CD8-positive, alpha-beta memory T cell (primary cell): Measurements from ENCODE around the gene UCK2. TPM values are rescaled to one million over a fixed set of nuclear protein-coding genes. Genes with fewer than 3 reads are reported as not detected.

Experiments
- CTCF ChIA-PET: fragments of 350-600 bp; sonication (Branson Sonifier 250); formaldehyde crosslinking; loops from one replicate; lab custom pipeline; 2021; ENCODE audit warnings: antibody characterized with exemption; lab: Charles Lee
- POLR2A ChIA-PET: fragments of 350-600 bp; sonication (Branson Sonifier 250); formaldehyde crosslinking; loops from one replicate; lab custom pipeline; 2021; ENCODE audit warnings: antibody characterized with exemption; lab: Charles Lee
- DNase-seq, 5 donors: peaks; one replicate each; pipeline versions ENCODE4 v3.0.0 to v3.0.0-alpha.2; 2020 to 2022; ENCODE audit warnings: mixed read lengths in 1 of 5
- H3K27ac ChIP-seq: one replicate; pipeline ENCODE4 v1.7.0; 2013; ENCODE audit warnings: low read depth, mild to moderate bottlenecking, low read length, moderate library complexity
- H3K27me3 ChIP-seq: 2 replicates; pipeline ENCODE4 v1.7.0; 2013; ENCODE audit warnings: low read length, mild to moderate bottlenecking; ENCODE audit not compliant: insufficient read depth, poor library complexity, severe bottlenecking
- H3K36me3 ChIP-seq: 2 replicates; pipeline ENCODE4 v1.7.0; 2013; ENCODE audit warnings: mild to moderate bottlenecking, low read length, moderate library complexity; ENCODE audit not compliant: insufficient read depth
- H3K4me1 ChIP-seq: 2 replicates; pipeline ENCODE4 v1.7.0; 2013; ENCODE audit warnings: mild to moderate bottlenecking, low read length, moderate library complexity; ENCODE audit not compliant: insufficient read depth
- H3K4me3 ChIP-seq: 2 replicates; pipeline ENCODE4 v1.7.0; 2013; ENCODE audit warnings: mild to moderate bottlenecking, low read length
- H3K9me3 ChIP-seq: 2 replicates; pipeline ENCODE4 v1.7.0; 2013; ENCODE audit warnings: mild to moderate bottlenecking, low read length
- H3K27ac Mint-ChIP-seq, 8 donors: one replicate each; pipeline ENCODE4 v1.8.0; 2020 to 2021; ENCODE audit warnings: mixed read lengths in 8 of 8, mild to moderate bottlenecking in 6 of 8, inconsistent platforms in 3 of 8, moderate library complexity in 3 of 8
- H3K27me3 Mint-ChIP-seq, 2 donors: one replicate each; pipeline ENCODE4 v1.8.0; 2020 to 2021; ENCODE audit warnings: mixed read lengths in 2 of 2, mild to moderate bottlenecking in 1 of 2, moderate library complexity in 1 of 2
- H3K36me3 Mint-ChIP-seq, 3 donors: one replicate each; pipeline ENCODE4 v1.8.0; 2020 to 2021; ENCODE audit warnings: mixed read lengths in 3 of 3, inconsistent platforms in 1 of 3, mild to moderate bottlenecking in 1 of 3
- H3K4me1 Mint-ChIP-seq, 3 donors: one replicate each; pipeline ENCODE4 v1.8.0; 2020 to 2021; ENCODE audit warnings: mixed read lengths in 3 of 3, inconsistent platforms in 1 of 3, mild to moderate bottlenecking in 1 of 3
- H3K4me3 Mint-ChIP-seq, 7 donors: one replicate each; pipeline ENCODE4 v1.8.0; 2020 to 2021; ENCODE audit warnings: mixed read lengths in 7 of 7, mild to moderate bottlenecking in 6 of 7, moderate library complexity in 4 of 7, inconsistent platforms in 2 of 7
- H3K9me3 Mint-ChIP-seq, 5 donors: one replicate each; pipeline ENCODE4 v1.8.0; 2020 to 2022; ENCODE audit warnings: mixed read lengths in 5 of 5, mild to moderate bottlenecking in 3 of 5, moderate library complexity in 2 of 5, inconsistent platforms in 1 of 5
- polyA plus RNA-seq: library from polyadenylated mRNA; unstranded; fragments of 300-500 nt; fragmentation: Illumina TruSeq; gene quantifications from one replicate; pipeline ENCODE4 v1.2.3, GENCODE V29; 2021
- total RNA-seq, 2 experiments: library from RNA; stranded (reverse); gene quantifications; one replicate each; pipeline ENCODE4 v1.2.3, GENCODE V29; 2021

Gene UCK2
- total and polyA plus RNA-seq, 3 experiments from 2014 or later: 10.7 to 100 (median 97.4) TPM

DNA sequence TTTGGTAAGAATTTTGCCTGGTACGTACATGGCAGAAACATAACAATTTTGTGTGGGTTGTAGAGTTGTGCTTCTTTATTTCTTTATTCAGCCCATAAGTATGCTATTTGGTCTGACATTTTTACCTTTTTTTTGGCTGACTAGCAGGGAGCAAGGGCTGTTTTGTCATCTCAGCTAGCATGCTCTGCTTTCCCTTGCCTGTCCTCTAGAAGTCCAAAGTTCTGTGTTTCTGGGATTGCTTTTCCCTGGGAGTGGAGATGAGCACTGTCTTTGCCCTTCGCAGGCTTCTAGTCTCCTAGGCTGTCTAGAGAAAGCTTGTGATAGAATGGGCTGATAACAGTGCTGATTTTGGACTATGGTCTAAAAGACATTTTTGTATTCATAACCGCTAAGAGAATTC is 7.5 kb downstream of the UCK2 start:
- H3K4me1 Mint-ChIP-seq: peaks cover 4 to 12% (median 10%) of the 10 kb centered on the region in 3 donors
- no peak overlapping the region for H3K4me3 ChIP-seq
- no peak for DNase-seq
- no peaks in the 10 kb centered on the region for H3K36me3 ChIP-seq
- H3K9me3 Mint-ChIP-seq: no peaks in the 10 kb centered on the region
- no peaks in the 10 kb centered on the region for H3K9me3 ChIP-seq
- H3K4me1 ChIP-seq: no peaks in the 10 kb centered on the region
- no peaks in the 10 kb centered on the region for H3K27me3 ChIP-seq
- no peak overlapping the region for H3K27ac Mint-ChIP-seq
- no peak overlapping the region for H3K4me3 Mint-ChIP-seq
- no peak overlapping the region for H3K27ac ChIP-seq
- H3K36me3 Mint-ChIP-seq: peaks cover 0 to 3% (median 0%) of the 10 kb centered on the region in 3 donors
- POLR2A ChIA-PET: no interaction called here
- CTCF ChIA-PET: no interaction called here
- H3K27me3 Mint-ChIP-seq: no peaks in the 10 kb centered on the region

DNA sequence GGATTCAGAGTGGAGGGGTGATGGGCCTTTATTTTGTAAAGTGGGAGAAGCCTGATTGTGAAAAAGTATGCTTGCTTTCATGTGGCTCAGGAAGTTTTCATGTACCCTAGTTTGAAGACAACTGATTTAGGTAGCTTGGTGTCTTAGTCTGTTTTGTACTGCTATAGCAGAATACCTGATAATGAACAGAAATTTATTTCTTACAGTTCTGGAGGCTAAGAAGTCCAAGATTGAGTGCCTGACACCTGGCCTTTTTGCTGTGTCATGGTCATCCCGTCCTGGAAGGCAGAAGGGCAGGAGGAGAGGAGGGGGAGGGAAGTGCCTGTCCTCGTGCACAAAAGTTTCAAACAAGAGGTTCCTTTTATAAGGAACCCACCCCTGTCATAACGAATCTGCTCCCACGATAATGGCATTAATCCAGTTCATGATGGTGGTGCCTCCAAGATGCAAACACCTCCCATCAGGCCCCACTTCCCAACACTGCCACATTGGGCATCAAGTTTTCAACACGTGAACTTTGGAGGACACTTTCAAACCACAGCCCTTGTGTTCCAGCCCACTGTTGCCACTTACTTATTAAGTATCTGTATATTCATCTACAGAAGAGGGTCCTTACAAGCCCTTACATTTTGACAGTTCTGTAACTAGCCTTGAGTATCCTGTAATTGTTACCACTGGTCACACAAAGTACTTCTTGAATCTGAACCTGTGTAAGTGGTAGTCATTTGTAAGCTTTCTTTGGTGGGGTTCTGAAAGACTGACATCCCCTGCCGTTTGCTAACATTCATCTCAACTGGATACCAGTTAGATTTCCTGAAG is 9.5 kb downstream of the UCK2 start:
- H3K27me3 ChIP-seq: no peaks in the 10 kb centered on the region
- Mint-ChIP-seq H3K4me1 (peaks cover 4 to 17% (median 16%) of the 10 kb centered on the region in 3 donors), H3K4me3 (no peak overlapping the region), H3K27me3 (no peaks in the 10 kb centered on the region), H3K9me3 (no peaks in the 10 kb centered on the region), H3K36me3 (peaks cover 0 to 3% (median 0%) of the 10 kb centered on the region in 3 donors), H3K27ac (peak overlapping the region in 1 of 8 donors; percentile 10)
- ChIA-PET POLR2A (no interaction called here), CTCF (no interaction called here)
- no peaks in the 10 kb centered on the region for H3K9me3 ChIP-seq
- no peak overlapping the region for H3K4me3 ChIP-seq
- no peaks in the 10 kb centered on the region for H3K4me1 ChIP-seq
- no peak overlapping the region for H3K27ac ChIP-seq
- DNase-seq: no peak
- H3K36me3 ChIP-seq: no peaks in the 10 kb centered on the region

DNA sequence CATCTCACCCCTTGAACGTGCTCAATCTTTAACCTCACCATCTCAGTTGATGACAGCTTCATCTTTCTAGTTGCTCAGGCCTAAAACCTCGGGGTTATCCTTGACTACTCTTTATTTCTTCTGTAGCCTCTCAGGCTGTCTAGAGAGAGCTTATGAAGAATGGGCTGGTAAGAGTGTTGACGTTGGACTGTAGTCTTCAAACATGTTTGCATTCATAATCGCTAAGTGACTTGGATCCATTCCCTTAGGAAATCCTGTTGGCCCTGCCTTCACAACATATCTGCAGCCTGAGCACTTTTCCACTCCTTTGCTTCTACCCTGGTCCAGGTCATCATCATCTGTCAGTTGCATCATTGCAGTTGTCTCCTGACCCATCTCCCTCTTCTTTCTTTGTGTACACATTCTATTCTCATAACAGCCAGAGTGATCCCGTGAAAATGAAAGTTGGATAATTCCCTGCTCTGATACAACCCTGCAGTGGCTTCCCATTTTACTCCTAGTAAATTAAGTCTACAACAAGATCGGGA is 10.5 kb downstream of the UCK2 start:
- no peaks in the 10 kb centered on the region for H3K27me3 Mint-ChIP-seq
- no peak overlapping the region for H3K27ac ChIP-seq
- no peak for DNase-seq
- H3K36me3 ChIP-seq: no peaks in the 10 kb centered on the region
- no peak overlapping the region for H3K4me3 ChIP-seq
- H3K27me3 ChIP-seq: no peaks in the 10 kb centered on the region
- H3K4me1 Mint-ChIP-seq: peaks cover 14 to 28% (median 22%) of the 10 kb centered on the region in 3 donors
- H3K36me3 Mint-ChIP-seq: peaks cover 0 to 3% (median 0%) of the 10 kb centered on the region in 3 donors
- no peaks in the 10 kb centered on the region for H3K9me3 Mint-ChIP-seq
- ChIA-PET POLR2A (no interaction called here), CTCF (no interaction called here)
- no peaks in the 10 kb centered on the region for H3K9me3 ChIP-seq
- no peak overlapping the region for H3K27ac Mint-ChIP-seq
- H3K4me1 ChIP-seq: peaks cover 7% of the 10 kb centered on the region
- H3K4me3 Mint-ChIP-seq: no peak overlapping the region

DNA sequence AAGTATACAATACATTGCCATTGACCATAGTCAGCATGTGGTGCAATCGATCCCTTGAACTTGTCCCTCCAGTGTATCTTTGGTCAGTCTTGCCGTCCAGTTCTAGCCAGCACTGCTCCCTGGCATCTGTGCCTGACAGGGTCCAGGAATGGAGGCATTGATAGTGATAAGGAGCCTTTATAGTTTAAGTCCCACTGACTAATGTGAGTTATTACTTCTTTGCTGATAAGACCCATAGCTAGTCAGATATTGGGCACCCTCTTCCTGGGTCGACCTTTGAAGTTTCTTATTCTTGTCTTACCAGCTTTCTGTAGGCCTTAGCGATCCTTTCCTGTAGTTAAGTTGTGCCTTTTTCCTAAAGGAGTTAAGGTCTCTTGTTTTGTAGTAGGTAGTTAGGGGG is 13.0 kb downstream of the UCK2 start:
- Histone ChIP-seq H3K27ac (no peak overlapping the region), H3K9me3 (no peaks in the 10 kb centered on the region), H3K4me3 (no peak overlapping the region), H3K4me1 (peaks cover 13% of the 10 kb centered on the region), H3K36me3 (no peaks in the 10 kb centered on the region), H3K27me3 (no peaks in the 10 kb centered on the region)
- Mint-ChIP-seq H3K9me3 (no peaks in the 10 kb centered on the region), H3K27me3 (no peaks in the 10 kb centered on the region), H3K4me1 (peaks cover 14 to 36% (median 25%) of the 10 kb centered on the region in 3 donors), H3K36me3 (peaks cover 0 to 3% (median 0%) of the 10 kb centered on the region in 3 donors), H3K27ac (peak overlapping the region in 1 of 8 donors; percentile 6), H3K4me3 (no peak overlapping the region)
- DNase-seq: no peak
- ChIA-PET POLR2A (no interaction called here), CTCF (no interaction called here)

DNA sequence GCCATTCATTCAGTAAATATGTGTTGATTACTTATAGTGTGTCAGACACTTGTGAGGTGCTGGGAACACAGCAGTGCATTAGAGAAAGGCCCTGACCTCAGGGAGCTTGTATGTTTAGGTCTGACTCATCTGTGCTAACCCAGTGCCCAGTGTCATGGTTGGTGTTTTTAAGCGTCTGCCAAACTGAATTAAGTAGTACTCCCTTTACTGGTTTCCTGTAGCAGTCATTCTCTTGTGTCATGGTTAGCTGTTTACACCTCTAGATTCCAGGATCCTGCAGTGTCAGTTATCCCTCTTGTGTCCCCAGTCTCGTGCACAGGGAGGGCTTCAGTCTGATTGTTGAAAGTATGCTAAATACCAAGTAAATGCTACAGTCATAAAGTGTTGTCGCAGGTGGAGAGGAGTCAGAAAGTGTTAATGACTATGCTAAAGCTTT is 14.2 kb downstream of the UCK2 start:
- Mint-ChIP-seq H3K27ac (peak overlapping the region in 1 of 8 donors; percentile 11), H3K4me3 (no peak overlapping the region), H3K36me3 (peaks cover 0 to 3% (median 0%) of the 10 kb centered on the region in 3 donors), H3K4me1 (peaks cover 16 to 44% (median 34%) of the 10 kb centered on the region in 3 donors), H3K27me3 (no peaks in the 10 kb centered on the region), H3K9me3 (no peaks in the 10 kb centered on the region)
- H3K27me3 ChIP-seq: no peaks in the 10 kb centered on the region
- CTCF ChIA-PET: no interaction called here
- DNase-seq: no peak
- no peak overlapping the region for H3K27ac ChIP-seq
- H3K4me3 ChIP-seq: no peak overlapping the region
- no peaks in the 10 kb centered on the region for H3K9me3 ChIP-seq
- POLR2A ChIA-PET: no interaction called here
- no peaks in the 10 kb centered on the region for H3K36me3 ChIP-seq
- H3K4me1 ChIP-seq: peaks cover 13% of the 10 kb centered on the region

DNA sequence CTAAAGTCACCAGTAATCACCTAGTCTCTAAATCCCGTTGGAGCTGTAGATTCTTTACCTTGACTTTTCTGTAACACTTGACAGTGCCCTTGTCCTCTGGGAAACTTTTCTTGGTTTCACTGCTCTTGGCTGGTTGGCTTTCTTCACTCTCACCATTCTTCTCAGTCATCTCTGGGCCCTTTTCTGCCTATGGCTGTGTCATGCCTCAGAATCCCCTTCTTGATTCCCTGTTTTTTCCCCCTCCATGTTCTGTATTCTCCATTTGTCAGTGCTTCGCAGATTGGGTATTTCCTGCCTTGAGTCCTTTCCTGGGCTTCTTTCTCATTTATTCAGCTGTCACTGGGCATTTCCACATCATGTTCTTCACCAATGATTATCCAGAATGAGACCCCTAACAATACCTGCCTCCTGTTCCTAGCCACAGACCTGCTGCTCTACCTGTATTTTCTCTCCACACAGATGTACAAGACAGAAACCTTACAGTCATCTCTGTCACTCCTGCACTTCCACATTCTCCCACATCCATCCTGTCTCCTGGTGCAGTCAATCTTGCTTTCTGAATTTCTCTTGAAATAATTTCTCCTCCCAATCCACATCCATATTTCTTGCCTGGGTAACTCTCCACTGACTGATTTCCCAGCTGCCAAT is 14.7 kb downstream of the UCK2 start:
- no peaks in the 10 kb centered on the region for H3K9me3 Mint-ChIP-seq
- no peaks in the 10 kb centered on the region for H3K36me3 ChIP-seq
- H3K27me3 Mint-ChIP-seq: no peaks in the 10 kb centered on the region
- peaks cover 13% of the 10 kb centered on the region for H3K4me1 ChIP-seq
- peak overlapping the region in 2 of 7 donors; percentile 7 to 32 for H3K4me3 Mint-ChIP-seq
- no peak overlapping the region for H3K27ac ChIP-seq
- peaks cover 16 to 44% (median 34%) of the 10 kb centered on the region in 3 donors for H3K4me1 Mint-ChIP-seq
- H3K27ac Mint-ChIP-seq: peak overlapping the region in 3 of 8 donors; percentile 43 to 67 (median 57)
- POLR2A ChIA-PET: no interaction called here
- no peaks in the 10 kb centered on the region for H3K9me3 ChIP-seq
- H3K36me3 Mint-ChIP-seq: peaks cover 0 to 3% (median 0%) of the 10 kb centered on the region in 3 donors
- H3K4me3 ChIP-seq: no peak overlapping the region
- CTCF ChIA-PET: no interaction called here
- H3K27me3 ChIP-seq: no peaks in the 10 kb centered on the region
- DNase-seq: no peak

DNA sequence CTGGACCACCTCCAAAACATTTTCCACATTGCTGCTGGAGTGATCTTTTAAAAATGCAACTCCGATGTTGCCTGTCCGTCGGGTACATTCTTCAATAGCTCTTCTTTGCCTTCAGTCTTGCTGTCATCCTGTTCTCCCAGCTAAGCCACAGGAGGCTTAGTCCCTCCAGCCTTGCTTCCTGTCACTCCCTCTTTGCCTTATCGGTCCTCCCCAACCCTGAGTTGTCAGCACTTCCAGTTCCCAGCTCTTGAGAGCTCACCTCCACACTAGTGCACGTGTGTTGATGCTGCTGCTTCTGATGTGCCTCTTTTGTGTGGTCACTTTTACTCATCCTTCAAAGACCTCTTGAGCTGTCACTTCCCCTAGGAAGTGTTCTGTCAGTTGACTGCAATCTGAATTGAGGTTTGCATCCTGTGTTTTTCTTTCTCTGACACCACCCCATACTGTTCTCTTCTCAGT is 15.3 kb downstream of the UCK2 start:
- Mint-ChIP-seq H3K4me3 (peak overlapping the region in 3 of 7 donors; percentile 13 to 32 (median 17)), H3K4me1 (peaks cover 16 to 44% (median 34%) of the 10 kb centered on the region in 3 donors), H3K9me3 (no peaks in the 10 kb centered on the region), H3K27me3 (no peaks in the 10 kb centered on the region), H3K36me3 (peaks cover 0 to 3% (median 0%) of the 10 kb centered on the region in 3 donors), H3K27ac (peak overlapping the region in 6 of 8 donors; percentile 4 to 67 (median 58))
- no peak overlapping the region for H3K27ac ChIP-seq
- ChIA-PET POLR2A (no interaction called here), CTCF (no interaction called here)
- DNase-seq: peak in 1 of 5 donors; percentile 30
- no peaks in the 10 kb centered on the region for H3K27me3 ChIP-seq
- H3K4me1 ChIP-seq: peaks cover 13% of the 10 kb centered on the region
- H3K36me3 ChIP-seq: no peaks in the 10 kb centered on the region
- H3K4me3 ChIP-seq: no peak overlapping the region
- no peaks in the 10 kb centered on the region for H3K9me3 ChIP-seq

DNA sequence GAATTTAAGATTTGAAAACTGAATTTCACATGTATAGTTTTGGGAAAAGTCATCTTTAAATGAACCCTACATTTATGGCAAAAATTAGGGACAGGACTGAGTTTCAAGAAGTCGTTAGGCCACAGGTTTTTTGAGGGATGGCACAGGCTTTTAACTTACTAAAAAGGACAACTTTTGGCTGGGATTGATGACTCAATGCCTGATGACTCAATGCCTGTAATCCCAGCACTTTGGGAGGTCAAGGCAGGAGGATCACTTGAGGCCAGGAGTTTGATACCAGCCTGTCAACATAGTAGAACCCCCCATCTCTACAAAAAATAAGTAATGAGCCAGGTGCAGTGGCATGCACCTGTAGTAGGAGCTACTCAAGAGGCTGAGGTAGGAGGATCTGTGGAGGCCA is 15.9 kb downstream of the UCK2 start:
- H3K27ac Mint-ChIP-seq: no peak overlapping the region

More for the DNA sequence above, 15.9 kb downstream of the UCK2 start:
- Histone ChIP-seq H3K36me3 (no peaks in the 10 kb centered on the region), H3K4me1 (peaks cover 13% of the 10 kb centered on the region), H3K4me3 (no peak overlapping the region), H3K9me3 (no peaks in the 10 kb centered on the region), H3K27me3 (no peaks in the 10 kb centered on the region), H3K27ac (no peak overlapping the region)
- H3K36me3 Mint-ChIP-seq: no peaks in the 10 kb centered on the region
- H3K4me3 Mint-ChIP-seq: peak overlapping the region in 1 of 7 donors; percentile 13
- ChIA-PET POLR2A (no interaction called here), CTCF (no interaction called here)
- DNase-seq: no peak
- H3K27me3 Mint-ChIP-seq: no peaks in the 10 kb centered on the region
- H3K4me1 Mint-ChIP-seq: peaks cover 16 to 44% (median 34%) of the 10 kb centered on the region in 3 donors
- no peaks in the 10 kb centered on the region for H3K9me3 Mint-ChIP-seq
